Lower leg skin (tissue), 3 donors: ENCODE data around the gene APRT.

Experiments
- CTCF ChIP-seq, 3 donors: fragments of 450-650 bp; IDR thresholded peaks; one replicate each; pipeline ENCODE4 v1.5.1; 2016; ENCODE audit warnings: antibody characterized with exemption in 3 of 3, mild to moderate bottlenecking in 3 of 3, moderate library complexity in 2 of 3
- POLR2A ChIP-seq, 2 donors: fragments of 450-650 bp; IDR thresholded peaks; one replicate each; pipeline ENCODE4 v1.6.1; 2016 to 2017; ENCODE audit warnings: antibody characterized with exemption in 2 of 2, mild to moderate bottlenecking in 1 of 2, moderate library complexity in 1 of 2

GRCh38 chr16:88796278-88796677, 15.4 kb downstream of the APRT start:
- TF ChIP-seq CTCF (IDR thresholded peaks at IDR 0.05): no peak
- TF ChIP-seq POLR2A (IDR thresholded peaks at IDR 0.05): no peak
